HG02588 (cell line): Measurements from ENCODE around the gene C12orf54.
"Not testable (repeated sequence)": the region's sequence is repeated elsewhere in the genome, so short reads cannot be mapped to it uniquely, and the experiment has no call there.

ENCODE experiments used
- ATAC-seq: cut with Tn5 transposase; IDR thresholded peaks from one replicate; pipeline ENCODE4 v1.9.1; 2021; ENCODE audit warnings: mild to moderate bottlenecking, moderate library complexity; ENCODE audit not compliant: unreplicated experiment

The C12orf54 gene

GRCh38 chr12:48482198-48482597 is at the start of gene C12orf54:
Gene C12orf54, plus strand, starts transcription at chr12:48482498. Its CDS starts 799 bp downstream, at chr12:48483297.
- no peak for ATAC-seq

GRCh38 chr12:48434016-48434415 is 48.3 kb upstream of the C12orf54 start:
- not testable (repeated sequence) for ATAC-seq

- ATAC-seq: no peak
Observed at GRCh38 chr12:48441069-48441468, 41.2 kb upstream of the C12orf54 start.

GRCh38 chr12:48442179-48442847 is 40.0 kb upstream of the C12orf54 start:
- ATAC-seq: no peak

GRCh38 chr12:48445538-48445937 is 36.8 kb upstream of the C12orf54 start:
- ATAC-seq: no peak

- no peak for ATAC-seq
Observed at GRCh38 chr12:48446161-48446776, 36.0 kb upstream of the C12orf54 start.

GRCh38 chr12:48447755-48448154 is 34.5 kb upstream of the C12orf54 start:
- no peak for ATAC-seq

- no peak for ATAC-seq
Observed at GRCh38 chr12:48451372-48451771, 30.9 kb upstream of the C12orf54 start.

GRCh38 chr12:48452961-48453360 is 29.3 kb upstream of the C12orf54 start:
- not testable (repeated sequence) for ATAC-seq

- ATAC-seq: no peak
Observed at GRCh38 chr12:48454667-48455066, 27.6 kb upstream of the C12orf54 start.

- ATAC-seq: no peak
Observed at GRCh38 chr12:48455116-48455515, 27.2 kb upstream of the C12orf54 start.

GRCh38 chr12:48459259-48459658 is 23.0 kb upstream of the C12orf54 start:
- ATAC-seq: no peak

- not testable (repeated sequence) for ATAC-seq
Observed at GRCh38 chr12:48469027-48469426, 13.3 kb upstream of the C12orf54 start.

GRCh38 chr12:48472259-48472658 is 10.0 kb upstream of the C12orf54 start, which contains the start of gene ANP32D:
Gene ANP32D, plus strand, starts transcription at chr12:48472559. Its CDS starts 106 bp downstream, at chr12:48472665.
- ATAC-seq: no peak

GRCh38 chr12:48473061-48473460 is 9.2 kb upstream of the C12orf54 start:
- ATAC-seq: no peak

GRCh38 chr12:48474497-48474896 is 7.8 kb upstream of the C12orf54 start:
- ATAC-seq: not testable (repeated sequence)

GRCh38 chr12:48482930-48483329 is 632 bp downstream of the C12orf54 start:
- no peak for ATAC-seq

GRCh38 chr12:48486261-48486660 is 4.0 kb downstream of the C12orf54 start:
- ATAC-seq: no peak

GRCh38 chr12:48486679-48487078 is 4.4 kb downstream of the C12orf54 start:
- ATAC-seq: no peak

- peak; percentile 93 for ATAC-seq
Observed at GRCh38 chr12:48489012-48489411, 6.7 kb downstream of the C12orf54 start.

- ATAC-seq: peak; percentile 10
Observed at GRCh38 chr12:48489456-48489855, 7.2 kb downstream of the C12orf54 start.

GRCh38 chr12:48500281-48500680 is 18.0 kb downstream of the C12orf54 start:
- not testable (repeated sequence) for ATAC-seq
